AG08396 (cell line): Measurements from ENCODE around the gene DDR1.
A peak's percentile ranks its signal among the peaks of the same experiment; 100 is the strongest.
"Not testable (repeated sequence)": the region's sequence is repeated elsewhere in the genome, so short reads cannot be mapped to it uniquely, and the experiment has no call there.

ENCODE experiments used
- DNase-seq: peaks from one replicate; pipeline ENCODE4 v3.0.0; 2012; ENCODE audit warnings: low spot score, mixed read lengths

Gene DDR1

GRCh38 chr6:30883685-30884520 is at the start of gene DDR1:
TSS of gene DDR1 (plus strand) at chr6:30884519. CDS start at chr6:30888730, 4,211 bp downstream.
- peak; percentile 85 for DNase-seq

GRCh38 chr6:30834646-30835045 is 49.7 kb upstream of the DDR1 start:
- DNase-seq = no peak

- no peak for DNase-seq
Observed at GRCh38 chr6:30835576-30835975, 48.7 kb upstream of the DDR1 start.

GRCh38 chr6:30836431-30836866 is 47.9 kb upstream of the DDR1 start:
- peak; percentile 40 for DNase-seq

GRCh38 chr6:30836957-30837356 is 47.4 kb upstream of the DDR1 start:
- no peak for DNase-seq

- DNase-seq = no peak
Observed at GRCh38 chr6:30837432-30837831, 46.9 kb upstream of the DDR1 start.

GRCh38 chr6:30837870-30838269 is 46.4 kb upstream of the DDR1 start:
- no peak for DNase-seq

- no peak for DNase-seq
Observed at GRCh38 chr6:30839671-30840070, 44.6 kb upstream of the DDR1 start.

- no peak for DNase-seq
Observed at GRCh38 chr6:30840084-30840934, 44.0 kb upstream of the DDR1 start.

- no peak for DNase-seq
Observed at GRCh38 chr6:30840935-30841643, 43.2 kb upstream of the DDR1 start.

- DNase-seq = no peak
Observed at GRCh38 chr6:30841644-30842504, 42.4 kb upstream of the DDR1 start.

- DNase-seq = no peak
Observed at GRCh38 chr6:30842754-30843610, 41.3 kb upstream of the DDR1 start.

GRCh38 chr6:30843611-30843998 is 40.7 kb upstream of the DDR1 start:
- no peak for DNase-seq

GRCh38 chr6:30844118-30844535 is 40.2 kb upstream of the DDR1 start:
- DNase-seq = peak; percentile 60

- no peak for DNase-seq
Observed at GRCh38 chr6:30845183-30845582, 39.1 kb upstream of the DDR1 start.

GRCh38 chr6:30847421-30847970 is 36.8 kb upstream of the DDR1 start:
- no peak for DNase-seq

GRCh38 chr6:30847971-30848436 is 36.3 kb upstream of the DDR1 start:
- no peak for DNase-seq

- DNase-seq = no peak
Observed at GRCh38 chr6:30849903-30850651, 34.2 kb upstream of the DDR1 start.

- DNase-seq = not testable (repeated sequence)
Observed at GRCh38 chr6:30852459-30852858, 31.9 kb upstream of the DDR1 start.
